ENCODE data around the gene SEPTIN2.
A peak's percentile ranks its signal among the peaks of the same experiment; 100 is the strongest.

The SEPTIN2 gene

DNA sequence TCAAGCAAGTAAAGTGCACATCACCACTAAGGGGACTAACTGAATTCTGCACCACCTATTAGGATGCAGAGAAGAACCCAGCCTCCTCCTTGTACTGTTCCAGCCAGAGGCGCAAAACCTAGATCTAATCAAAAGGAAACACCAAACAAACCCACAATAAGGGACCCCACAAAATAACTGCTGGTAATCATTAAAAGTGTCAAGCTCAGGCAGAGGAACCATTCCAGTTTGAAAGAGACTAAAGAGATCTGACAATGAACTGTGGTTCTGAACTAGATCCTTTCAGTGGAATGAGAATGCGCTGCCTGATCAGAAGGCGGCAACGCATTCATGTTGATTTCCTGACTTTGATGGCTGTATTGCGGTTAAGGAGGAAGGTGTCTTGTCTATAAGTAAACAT lies 17.1 kb upstream of the SEPTIN2 start:
- Histone ChIP-seq H3K36me3 (peaks cover 15% of the 10 kb centered on the region), H3K27me3 (ENCODE audit: insufficient read depth, low read depth, severe bottlenecking) (no peaks in the 10 kb centered on the region), H3K9me3 (ENCODE audit: severe bottlenecking) (no peaks in the 10 kb centered on the region), H3K27ac (no peak overlapping the region), H3K4me3 (ENCODE audit: low read depth, low read length) (no peak overlapping the region)
- no peak for DNase-seq
- TF ChIP-seq, protein P1, sequence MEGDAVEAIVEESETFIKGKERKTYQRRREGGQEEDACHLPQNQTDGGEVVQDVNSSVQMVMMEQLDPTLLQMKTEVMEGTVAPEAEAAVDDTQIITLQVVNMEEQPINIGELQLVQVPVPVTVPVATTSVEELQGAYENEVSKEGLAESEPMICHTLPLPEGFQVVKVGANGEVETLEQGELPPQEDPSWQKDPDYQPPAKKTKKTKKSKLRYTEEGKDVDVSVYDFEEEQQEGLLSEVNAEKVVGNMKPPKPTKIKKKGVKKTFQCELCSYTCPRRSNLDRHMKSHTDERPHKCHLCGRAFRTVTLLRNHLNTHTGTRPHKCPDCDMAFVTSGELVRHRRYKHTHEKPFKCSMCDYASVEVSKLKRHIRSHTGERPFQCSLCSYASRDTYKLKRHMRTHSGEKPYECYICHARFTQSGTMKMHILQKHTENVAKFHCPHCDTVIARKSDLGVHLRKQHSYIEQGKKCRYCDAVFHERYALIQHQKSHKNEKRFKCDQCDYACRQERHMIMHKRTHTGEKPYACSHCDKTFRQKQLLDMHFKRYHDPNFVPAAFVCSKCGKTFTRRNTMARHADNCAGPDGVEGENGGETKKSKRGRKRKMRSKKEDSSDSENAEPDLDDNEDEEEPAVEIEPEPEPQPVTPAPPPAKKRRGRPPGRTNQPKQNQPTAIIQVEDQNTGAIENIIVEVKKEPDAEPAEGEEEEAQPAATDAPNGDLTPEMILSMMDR (IDR thresholded peaks at IDR 0.05; ENCODE audit: low read depth, low read length), result no peak

DNA sequence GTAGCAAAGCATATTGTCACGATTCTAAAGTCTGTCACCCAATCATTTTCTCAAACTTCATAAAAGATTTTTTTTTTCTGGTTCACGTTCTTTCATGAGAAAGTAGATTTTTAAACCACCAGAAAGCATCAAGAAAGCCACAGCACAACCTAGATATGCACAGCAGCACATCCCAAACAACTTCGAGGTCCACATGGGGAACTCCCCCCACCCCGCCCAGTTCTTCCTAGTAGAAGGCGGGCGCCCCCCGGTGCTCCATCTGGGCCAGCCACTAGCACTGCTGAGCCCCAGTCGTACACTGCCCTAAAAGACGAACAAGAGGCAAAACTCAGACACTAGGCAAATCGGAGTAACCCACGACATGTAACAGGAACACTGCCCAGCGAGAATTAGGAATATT lies 15.7 kb upstream of the SEPTIN2 start:
- Histone ChIP-seq H3K9me3 (ENCODE audit: severe bottlenecking) (no peaks in the 10 kb centered on the region), H3K27ac (no peak overlapping the region), H3K36me3 (peaks cover 15% of the 10 kb centered on the region), H3K4me3 (ENCODE audit: low read depth, low read length) (no peak overlapping the region), H3K27me3 (ENCODE audit: insufficient read depth, low read depth, severe bottlenecking) (no peaks in the 10 kb centered on the region)
- DNase-seq, result peak; percentile 20
- TF ChIP-seq, protein P1 (IDR thresholded peaks at IDR 0.05; ENCODE audit: low read depth, low read length), result peak; percentile 12; the same call in 1 of the 2 replicates

DNA sequence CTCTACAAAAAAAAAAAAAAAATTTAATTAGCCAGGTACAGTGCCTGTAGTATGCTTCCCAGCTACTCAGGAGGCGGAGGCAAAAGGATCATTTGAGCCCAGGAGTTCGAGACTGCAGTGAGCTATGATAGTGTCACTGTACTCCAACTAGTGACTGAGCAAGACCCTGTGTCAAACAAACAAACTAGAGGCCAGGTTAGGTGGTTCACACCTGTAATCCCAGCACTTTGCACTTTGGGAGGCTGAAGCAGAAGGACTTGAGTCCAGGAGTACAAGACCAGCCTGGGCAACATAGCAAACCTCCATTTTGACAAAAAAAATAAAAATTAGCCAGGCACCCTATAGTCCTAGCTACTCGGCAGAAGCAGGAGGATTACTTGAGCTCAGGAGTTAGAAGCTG lies 13.6 kb upstream of the SEPTIN2 start:
- H3K4me3 ChIP-seq (ENCODE audit: low read depth, low read length), result no peak overlapping the region
- TF ChIP-seq, protein P1 (IDR thresholded peaks at IDR 0.05; ENCODE audit: low read depth, low read length), result no peak
- H3K27me3 ChIP-seq (ENCODE audit: insufficient read depth, low read depth, severe bottlenecking), result no peaks in the 10 kb centered on the region
- peaks cover 10% of the 10 kb centered on the region; the same call in 1 of the 2 replicates for H3K36me3 ChIP-seq
- H3K27ac ChIP-seq, result no peak overlapping the region
- no peak for DNase-seq
- H3K9me3 ChIP-seq (ENCODE audit: severe bottlenecking), result no peaks in the 10 kb centered on the region

DNA sequence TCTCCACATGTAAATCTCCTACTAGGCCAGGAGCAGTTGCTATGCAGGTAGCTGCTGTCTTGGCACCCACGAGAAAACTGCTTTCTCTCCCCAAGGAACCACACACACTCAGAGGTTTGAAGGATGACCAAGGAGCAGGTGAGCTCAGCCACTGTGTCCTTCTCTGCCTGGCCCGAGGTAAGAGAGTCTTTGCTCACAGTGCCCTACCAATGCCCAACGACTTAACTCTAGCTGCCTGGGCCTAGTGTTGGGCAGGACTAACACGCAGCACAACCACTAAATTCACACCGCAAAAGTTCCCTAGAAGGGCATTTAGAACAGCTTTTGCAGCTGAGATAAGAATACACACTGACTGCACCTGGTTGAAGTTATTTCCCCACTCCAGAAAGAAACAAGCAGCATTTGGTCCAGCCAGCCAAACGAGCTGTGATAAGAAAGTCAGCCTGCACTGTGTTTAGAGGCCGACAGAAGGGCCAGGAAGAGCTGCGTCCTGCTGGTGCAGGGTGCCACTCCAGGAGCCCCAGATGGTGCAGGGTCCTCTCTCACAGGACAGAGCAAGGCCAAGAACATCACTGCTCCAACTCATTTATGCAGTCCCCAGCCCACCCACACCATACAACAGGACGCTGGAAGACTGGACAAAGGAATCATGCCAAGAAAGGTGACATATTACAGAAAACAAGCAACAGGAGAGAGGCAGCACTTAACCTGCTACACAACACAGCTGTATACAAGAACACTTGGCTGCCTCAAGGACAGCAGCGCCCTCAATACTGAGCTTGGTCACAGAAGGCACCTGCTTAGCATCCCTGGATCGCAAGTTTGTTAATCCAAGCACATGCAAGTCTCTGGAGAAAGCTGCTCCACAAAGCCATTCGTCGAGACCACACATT lies 12.7 kb upstream of the SEPTIN2 start:
- peaks cover 5% of the 10 kb centered on the region; the same call in 1 of the 2 replicates for H3K36me3 ChIP-seq
- TF ChIP-seq, protein P1 (IDR thresholded peaks at IDR 0.05; ENCODE audit: low read depth, low read length), result no peak
- no peak for DNase-seq
- H3K9me3 ChIP-seq (ENCODE audit: severe bottlenecking), result no peaks in the 10 kb centered on the region
- no peaks in the 10 kb centered on the region for H3K27me3 ChIP-seq (ENCODE audit: insufficient read depth, low read depth, severe bottlenecking)
- no peak overlapping the region for H3K27ac ChIP-seq
- H3K4me3 ChIP-seq (ENCODE audit: low read depth, low read length), result no peak overlapping the region

DNA sequence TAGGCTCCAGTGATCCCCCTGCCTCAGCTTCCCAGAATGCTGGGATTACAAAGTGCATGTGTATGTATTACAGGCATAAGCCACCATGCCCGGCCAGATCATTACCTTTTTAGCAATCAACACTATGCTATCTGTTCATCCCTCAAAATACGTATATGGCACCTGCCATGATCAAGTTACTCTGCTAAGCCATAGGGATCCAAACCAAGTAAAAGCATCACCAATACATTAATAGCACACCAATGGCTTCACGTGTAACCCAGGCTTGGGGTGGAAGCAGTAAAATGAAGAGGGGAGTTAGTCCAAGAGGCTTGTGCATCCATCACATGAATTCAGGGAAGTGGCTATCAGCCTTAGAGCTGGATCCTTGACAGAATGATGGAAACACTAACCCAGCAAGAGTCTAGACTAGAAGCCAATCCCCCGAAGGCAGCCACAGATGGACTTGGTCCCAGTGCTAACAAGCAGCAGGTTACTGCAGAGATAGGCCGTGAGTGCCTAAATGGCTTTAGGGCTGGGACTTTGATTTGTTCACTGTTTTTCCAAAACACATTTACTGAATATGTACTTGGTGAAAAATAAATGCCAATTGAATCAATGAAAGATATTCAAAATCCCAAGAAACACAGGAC lies 11.6 kb upstream of the SEPTIN2 start:
- Histone ChIP-seq H3K4me3 (ENCODE audit: low read depth, low read length) (no peak overlapping the region), H3K9me3 (ENCODE audit: severe bottlenecking) (no peaks in the 10 kb centered on the region), H3K27ac (no peak overlapping the region), H3K36me3 (no peaks in the 10 kb centered on the region; the same call in 1 of the 2 replicates), H3K27me3 (ENCODE audit: insufficient read depth, low read depth, severe bottlenecking) (no peaks in the 10 kb centered on the region)
- no peak for DNase-seq
- TF ChIP-seq, protein P1 (IDR thresholded peaks at IDR 0.05; ENCODE audit: low read depth, low read length), result no peak
